IMR-90 (cell line): ENCODE measurements around the gene LARGE2.

Experiments used
- BHLHE40 ChIP-seq: fragments of 150-350 bp; IDR thresholded peaks from 2 replicates; pipeline ENCODE4 v1.6.1; 2016; ENCODE audit warnings: mild to moderate bottlenecking, low read depth, low read length
- CEBPB ChIP-seq: IDR thresholded peaks from 2 replicates; pipeline ENCODE4 v1.6.1; 2012; ENCODE audit warnings: low read depth, low read length, improper control_type of control experiment
- CHD1 ChIP-seq: IDR thresholded peaks from 2 replicates; pipeline ENCODE4 v1.6.1; 2012; ENCODE audit warnings: low read depth, low read length, improper control_type of control experiment
- MAFK ChIP-seq: IDR thresholded peaks from 2 replicates; pipeline ENCODE4 v1.6.1; 2012; ENCODE audit warnings: low read depth, low read length, improper control_type of control experiment
- MAZ ChIP-seq: IDR thresholded peaks from 2 replicates; pipeline ENCODE4 v1.6.1; 2012; ENCODE audit warnings: low read depth, mild to moderate bottlenecking, low read length, improper control_type of control experiment, moderate library complexity, borderline replicate concordance
- NFE2L2 ChIP-seq: fragments of 150-350 bp; IDR thresholded peaks from 2 replicates; pipeline ENCODE4 v1.6.1; 2016; ENCODE audit warnings: low read depth, mild to moderate bottlenecking, low read length
- POLR2A ChIP-seq: IDR thresholded peaks from 2 replicates; pipeline ENCODE4 v1.6.1; 2012; ENCODE audit warnings: mild to moderate bottlenecking, low read depth, low read length
- RAD21 ChIP-seq: IDR thresholded peaks from 2 replicates; pipeline ENCODE4 v1.6.1; 2012; ENCODE audit warnings: low read length, improper control_type of control experiment
- RCOR1 ChIP-seq: IDR thresholded peaks from 2 replicates; pipeline ENCODE4 v1.6.1; 2012; ENCODE audit warnings: mild to moderate bottlenecking, low read length, improper control_type of control experiment; ENCODE audit not compliant: insufficient replicate concordance
- RFX5 ChIP-seq: IDR thresholded peaks from 2 replicates; pipeline ENCODE4 v1.8.0; 2012; ENCODE audit warnings: low read depth, mild to moderate bottlenecking, low read length, moderate library complexity
- SMC3 ChIP-seq: fragments of 150-350 bp; IDR thresholded peaks from 2 replicates; pipeline ENCODE4 v1.6.1; 2016; ENCODE audit warnings: low read depth, mild to moderate bottlenecking, antibody characterized with exemption, low read length, moderate library complexity
- USF2 ChIP-seq: fragments of 150-350 bp; IDR thresholded peaks from 2 replicates; pipeline ENCODE4 v1.6.1; 2017; ENCODE audit warnings: mild to moderate bottlenecking, antibody characterized with exemption, low read length, low read depth
- TF ChIP-seq, protein P1 (sequence below): conservative IDR thresholded peaks from 2 replicates; pipeline ENCODE4 v1.5.1; 2012; ENCODE audit warnings: mild to moderate bottlenecking, low read depth, low read length, improper control_type of control experiment
- TF ChIP-seq, protein P2 (sequence below): fragments of 150-350 bp; IDR thresholded peaks from 2 replicates; pipeline ENCODE4 v1.6.1; 2016; ENCODE audit warnings: low read depth, mild to moderate bottlenecking, low read length, moderate library complexity, borderline replicate concordance

DNA sequence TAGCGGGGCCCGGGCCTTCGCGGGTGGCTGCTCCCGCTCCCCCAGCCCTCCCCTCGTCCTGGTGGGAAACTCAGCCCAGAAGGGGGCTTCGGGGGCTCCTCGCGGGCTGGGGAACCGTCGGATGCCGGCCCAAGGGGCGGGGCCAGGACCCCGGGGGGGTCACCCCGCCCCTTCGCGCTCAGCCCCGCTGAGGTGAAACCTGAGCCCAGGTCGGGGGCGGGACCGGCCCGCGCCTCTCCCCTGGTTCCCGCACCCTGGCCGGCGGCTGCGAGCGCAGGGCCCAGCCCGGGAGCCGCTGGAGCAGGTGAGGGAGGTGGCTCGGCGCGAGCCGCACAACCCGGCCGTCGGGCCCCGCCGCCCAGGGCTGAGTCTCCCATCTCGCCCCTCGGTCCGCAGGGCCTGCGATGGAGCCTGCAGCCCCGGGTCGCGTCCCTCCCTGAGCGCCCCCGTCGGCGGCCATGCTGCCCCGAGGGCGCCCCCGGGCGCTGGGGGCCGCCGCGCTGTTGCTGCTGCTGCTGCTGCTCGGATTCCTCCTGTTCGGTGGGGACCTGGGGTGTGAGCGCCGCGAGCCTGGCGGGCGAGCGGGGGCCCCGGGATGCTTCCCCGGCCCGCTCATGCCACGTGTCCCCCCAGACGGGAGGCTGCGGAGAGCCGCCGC is at the start of gene LARGE2:
- TF ChIP-seq POLR2A (no peak), CEBPB (no peak), MAFK (no peak), USF2 (no peak), RAD21 (no peak), SMC3 (no peak), BHLHE40 (no peak), NFE2L2 (no peak), RCOR1 (no peak), CHD1 (no peak), MAZ (no peak), RFX5 (no peak)
- TF ChIP-seq, protein P1, sequence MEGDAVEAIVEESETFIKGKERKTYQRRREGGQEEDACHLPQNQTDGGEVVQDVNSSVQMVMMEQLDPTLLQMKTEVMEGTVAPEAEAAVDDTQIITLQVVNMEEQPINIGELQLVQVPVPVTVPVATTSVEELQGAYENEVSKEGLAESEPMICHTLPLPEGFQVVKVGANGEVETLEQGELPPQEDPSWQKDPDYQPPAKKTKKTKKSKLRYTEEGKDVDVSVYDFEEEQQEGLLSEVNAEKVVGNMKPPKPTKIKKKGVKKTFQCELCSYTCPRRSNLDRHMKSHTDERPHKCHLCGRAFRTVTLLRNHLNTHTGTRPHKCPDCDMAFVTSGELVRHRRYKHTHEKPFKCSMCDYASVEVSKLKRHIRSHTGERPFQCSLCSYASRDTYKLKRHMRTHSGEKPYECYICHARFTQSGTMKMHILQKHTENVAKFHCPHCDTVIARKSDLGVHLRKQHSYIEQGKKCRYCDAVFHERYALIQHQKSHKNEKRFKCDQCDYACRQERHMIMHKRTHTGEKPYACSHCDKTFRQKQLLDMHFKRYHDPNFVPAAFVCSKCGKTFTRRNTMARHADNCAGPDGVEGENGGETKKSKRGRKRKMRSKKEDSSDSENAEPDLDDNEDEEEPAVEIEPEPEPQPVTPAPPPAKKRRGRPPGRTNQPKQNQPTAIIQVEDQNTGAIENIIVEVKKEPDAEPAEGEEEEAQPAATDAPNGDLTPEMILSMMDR = no peak
- TF ChIP-seq, protein P2, sequence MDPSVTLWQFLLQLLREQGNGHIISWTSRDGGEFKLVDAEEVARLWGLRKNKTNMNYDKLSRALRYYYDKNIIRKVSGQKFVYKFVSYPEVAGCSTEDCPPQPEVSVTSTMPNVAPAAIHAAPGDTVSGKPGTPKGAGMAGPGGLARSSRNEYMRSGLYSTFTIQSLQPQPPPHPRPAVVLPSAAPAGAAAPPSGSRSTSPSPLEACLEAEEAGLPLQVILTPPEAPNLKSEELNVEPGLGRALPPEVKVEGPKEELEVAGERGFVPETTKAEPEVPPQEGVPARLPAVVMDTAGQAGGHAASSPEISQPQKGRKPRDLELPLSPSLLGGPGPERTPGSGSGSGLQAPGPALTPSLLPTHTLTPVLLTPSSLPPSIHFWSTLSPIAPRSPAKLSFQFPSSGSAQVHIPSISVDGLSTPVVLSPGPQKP = no peak
